OCI-LY7 (cell line): ENCODE data around the gene RGS2. TPM values are rescaled to one million over a fixed set of nuclear protein-coding genes. Genes with fewer than 3 reads are reported as not detected.

Source experiments
- BruUV-seq: library from RNA; stranded (reverse); fragments of 400-500 nt; replicated peaks from 2 replicates; lab custom pipeline; 2021; lab: Mats Ljungman, UMichigan
- CTCF ChIA-PET: fragments of 300-600 bp; sonication (Branson Sonifier 250); formaldehyde crosslinking; loops from one replicate; lab custom pipeline; 2022; ENCODE audit warnings: antibody characterized with exemption; ENCODE audit not compliant: unreplicated experiment; lab: Charles Lee
- POLR2A ChIA-PET: fragments of 300-600 bp; sonication (Branson Sonifier 250); formaldehyde crosslinking; loops from one replicate; lab custom pipeline; 2022; ENCODE audit warnings: antibody characterized with exemption; lab: Charles Lee
- DNase-seq: peaks from one replicate; pipeline ENCODE4 v3.0.0-alpha.2; 2015; ENCODE audit warnings: low spot score
- H2AFZ ChIP-seq: fragments of 200-600 bp; sonication (generic), shearing (Covaris generic); 2 replicates; pipeline ENCODE4 v1.6.1; 2014; ENCODE audit warnings: mild to moderate bottlenecking, antibody characterized with exemption, low read length, moderate library complexity
- H3K27ac ChIP-seq: fragments of 200-600 bp; sonication (generic); 2 replicates; pipeline ENCODE4 v1.5.1; 2014; ENCODE audit warnings: mixed run types, low read depth, mild to moderate bottlenecking, moderate library complexity, low read length, inconsistent platforms; ENCODE audit not compliant: poor library complexity, severe bottlenecking
- H3K36me3 ChIP-seq: fragments of 200-600 bp; sonication (generic); 2 replicates; pipeline ENCODE4 v1.6.1; 2014; ENCODE audit warnings: mild to moderate bottlenecking, antibody characterized with exemption, low read length, moderate library complexity, mixed read lengths; ENCODE audit not compliant: insufficient read depth
- H3K4me1 ChIP-seq: fragments of 200-600 bp; sonication (generic); 2 replicates; pipeline ENCODE4 v1.5.1; 2014; ENCODE audit warnings: mild to moderate bottlenecking, low read length; ENCODE audit not compliant: insufficient read depth, poor library complexity, severe bottlenecking
- H3K4me2 ChIP-seq: fragments of 200-600 bp; sonication (generic); 2 replicates; pipeline ENCODE4 v1.6.1; 2014; ENCODE audit warnings: mild to moderate bottlenecking, low read length
- H3K4me3 ChIP-seq: fragments of 200-600 bp; sonication (generic); 2 replicates; pipeline ENCODE4 v1.5.1; 2014; ENCODE audit warnings: mild to moderate bottlenecking, low read depth, low read length; ENCODE audit not compliant: poor library complexity, severe bottlenecking
- H3K79me2 ChIP-seq: fragments of 200-600 bp; sonication (generic); 2 replicates; pipeline ENCODE4 v1.6.1; 2016; ENCODE audit warnings: low read depth, mild to moderate bottlenecking, low read length, moderate library complexity, mixed read lengths; ENCODE audit not compliant: insufficient read depth
- H3K9me2 ChIP-seq: fragments of 200-600 bp; sonication (generic); 2 replicates; pipeline ENCODE4 v1.6.1; 2016; ENCODE audit warnings: mild to moderate bottlenecking, low read length, mixed read lengths; ENCODE audit not compliant: insufficient read depth
- H3K9me3 ChIP-seq: fragments of 200-600 bp; sonication (generic); 2 replicates; pipeline ENCODE4 v1.6.1; 2014; ENCODE audit warnings: mild to moderate bottlenecking, mixed run types, low read length, mixed read lengths
- H4K20me1 ChIP-seq: fragments of 200-600 bp; sonication (generic); 2 replicates; pipeline ENCODE4 v1.6.1; 2014; ENCODE audit warnings: mild to moderate bottlenecking, antibody characterized with exemption, low read length, moderate library complexity, mixed read lengths; ENCODE audit not compliant: insufficient read depth
- CTCF ChIP-seq: fragments of 200-600 bp; sonication (generic); conservative IDR thresholded peaks from 2 replicates; pipeline ENCODE4 v1.5.1; 2014; ENCODE audit warnings: mild to moderate bottlenecking, antibody characterized with exemption, low read length, moderate library complexity, mixed read lengths
- EZH2phosphoT487 ChIP-seq: fragments of 200-600 bp; sonication (generic); IDR thresholded peaks from 2 replicates; pipeline ENCODE4 v1.6.1; 2018; ENCODE audit warnings: low read depth, borderline replicate concordance, mild to moderate bottlenecking, mixed run types, antibody characterized with exemption, low read length, moderate library complexity, mixed read lengths
- intact Hi-C: fragments of 100-400 bp; cut with micrococcal nuclease; formaldehyde crosslinking; loops from one replicate; pipeline ENCODE4 v1.10.0; 2022; ENCODE audit not compliant: unreplicated experiment
- total RNA-seq, 2 experiments: library from RNA; depleted of rRNA in 1 of 2; stranded (reverse); fragments of >200 nt in 1 of 2; shearing (Covaris generic) in 1 of 2; gene quantifications; 2 replicates each; pipeline ENCODE4 v1.2.3, GENCODE V29; 2014 to 2022

The RGS2 gene
- total RNA-seq, 2 experiments from 2014 or later, result 12.5 to 27.6 TPM

- POLR2A ChIA-PET, result interaction anchor here (0.6 to 2.6 kb wide), 36 partner anchors 8 to 637 kb away, joined by 3 to 12 read pairs (median 4); partner anchors contain the start of gene RGS13
Measured at GRCh38 chr1:192807211-192808162, 1.4 kb upstream of the RGS2 start.

GRCh38 chr1:192808163-192808517, 699 bp upstream of the RGS2 start:
- Histone ChIP-seq H3K4me3 (peak overlapping the region; percentile 81), H3K4me1 (peaks cover 36% of the 10 kb centered on the region), H3K79me2 (peaks cover 9% of the 10 kb centered on the region; the same call in 1 of the 2 replicates), H3K9me2 (no peaks in the 10 kb centered on the region), H2AFZ (peak overlapping the region; percentile 97), H3K9me3 (no peaks in the 10 kb centered on the region), H4K20me1 (no peaks in the 10 kb centered on the region), H3K4me2 (peak overlapping the region; percentile 96), H3K36me3 (peaks cover 17% of the 10 kb centered on the region), H3K27ac (peak overlapping the region; percentile 56)
- BruUV-seq, result TSS peak; percentile 88
- intact Hi-C loops, result loop anchor here (1.0 to 5.0 kb wide), 7 partner anchors 173 to 1479 kb away; partner anchors contain the start of genes CDC73, RO60 and UCHL5
- ChIA-PET POLR2A (interaction anchor here (0.6 to 3.1 kb wide), 15 partner anchors 8 to 339 kb away, joined by 3 to 11 read pairs (median 5); no protein-coding TSS in a partner anchor), CTCF (interaction anchor here (0.6 to 1.5 kb wide), 2 partner anchors 192 to 333 kb away, joined by 3 to 4 read pairs; no protein-coding TSS in a partner anchor)
- no peak for DNase-seq
- TF ChIP-seq CTCF, result no peak

More at GRCh38 chr1:192807211-192808162, 1.4 kb upstream of the RGS2 start:
- H2AFZ ChIP-seq, result peak overlapping the region; percentile 97
- H3K4me2 ChIP-seq, result peak overlapping the region; percentile 96
- TF ChIP-seq EZH2phosphoT487 (no peak), CTCF (peak; percentile 84)
- H3K79me2 ChIP-seq, result peaks cover 9% of the 10 kb centered on the region; the same call in 1 of the 2 replicates
- CTCF ChIA-PET, result interaction anchor here (0.6 to 1.5 kb wide), 4 partner anchors 191 to 333 kb away, joined by 3 to 4 read pairs (median 3); no protein-coding TSS in a partner anchor
- H3K4me1 ChIP-seq, result peaks cover 36% of the 10 kb centered on the region
- peak overlapping the region; percentile 56 for H3K27ac ChIP-seq
- H4K20me1 ChIP-seq, result no peaks in the 10 kb centered on the region
- peaks cover 17% of the 10 kb centered on the region for H3K36me3 ChIP-seq
- no TSS peak for BruUV-seq
- H3K4me3 ChIP-seq, result peak overlapping the region; percentile 81
- no peaks in the 10 kb centered on the region for H3K9me2 ChIP-seq
- H3K9me3 ChIP-seq, result no peaks in the 10 kb centered on the region
- peak; percentile 49 for DNase-seq
- intact Hi-C loops, result loop anchor here (1.0 to 5.0 kb wide), 7 partner anchors 173 to 1480 kb away; partner anchors contain the start of genes CDC73, RO60 and UCHL5
